Trophoblast cell (in vitro differentiated cells and primary cell): ENCODE data around the gene RINT1.

ENCODE experiments used
- DNase-seq, 2 donors: peaks; one replicate each; pipeline ENCODE4 v3.0.0-alpha.2; 2016
- H2AFZ ChIP-seq: 2 replicates; pipeline ENCODE4 v1.6.1; 2013; ENCODE audit warnings: low read length, moderate library complexity, mild to moderate bottlenecking; ENCODE audit not compliant: insufficient read depth, poor library complexity
- H2AK5ac ChIP-seq: 2 replicates; pipeline ENCODE4 v1.6.1; 2013; ENCODE audit warnings: mild to moderate bottlenecking, low read length
- H2BK120ac ChIP-seq: 2 replicates; pipeline ENCODE4 v1.6.1; 2013; ENCODE audit warnings: low read length, mild to moderate bottlenecking, moderate library complexity; ENCODE audit not compliant: insufficient read depth, poor library complexity
- H2BK12ac ChIP-seq: 2 replicates; pipeline ENCODE4 v1.6.1; 2013; ENCODE audit warnings: mild to moderate bottlenecking, low read length, moderate library complexity
- H2BK5ac ChIP-seq: 2 replicates; pipeline ENCODE4 v1.6.1; 2013; ENCODE audit warnings: low read length, low read depth, moderate library complexity, mild to moderate bottlenecking; ENCODE audit not compliant: poor library complexity
- H3K14ac ChIP-seq: 2 replicates; pipeline ENCODE4 v1.6.1; 2013; ENCODE audit warnings: mild to moderate bottlenecking, low read length
- H3K18ac ChIP-seq: 2 replicates; pipeline ENCODE4 v1.6.1; 2013; ENCODE audit warnings: mild to moderate bottlenecking, low read length
- H3K23ac ChIP-seq: 2 replicates; pipeline ENCODE4 v1.6.1; 2013; ENCODE audit warnings: low read length
- H3K27ac ChIP-seq: 2 replicates; pipeline ENCODE4 v1.5.1; 2013; ENCODE audit warnings: low read depth, mild to moderate bottlenecking, inconsistent platforms, low read length, moderate library complexity
- H3K27me3 ChIP-seq: 2 replicates; pipeline ENCODE4 v1.6.1; 2013; ENCODE audit warnings: inconsistent platforms, mild to moderate bottlenecking, low read length, moderate library complexity; ENCODE audit not compliant: insufficient read depth
- H3K36me3 ChIP-seq, 2 experiments: 1 replicate in 1 of 2; 2 replicates in 1 of 2; pipeline ENCODE4 v1.6.1; 2013; ENCODE audit warnings: low read length in 2 of 2, mild to moderate bottlenecking in 2 of 2, moderate library complexity in 1 of 2; ENCODE audit not compliant: insufficient read depth in 2 of 2, control insufficient read depth in 1 of 2
- H3K4ac ChIP-seq: 2 replicates; pipeline ENCODE4 v1.6.1; 2013; ENCODE audit warnings: low read depth, mild to moderate bottlenecking, low read length, moderate library complexity
- H3K4me1 ChIP-seq, 2 experiments: 1 replicate in 1 of 2; 2 replicates in 1 of 2; pipeline ENCODE4 v1.6.1; 2013; ENCODE audit warnings: low read length in 2 of 2, mild to moderate bottlenecking in 2 of 2, moderate library complexity in 1 of 2; ENCODE audit not compliant: insufficient read depth in 2 of 2, control insufficient read depth in 1 of 2
- H3K4me2 ChIP-seq: 2 replicates; pipeline ENCODE4 v1.6.1; 2013; ENCODE audit warnings: inconsistent platforms, mild to moderate bottlenecking, low read length, moderate library complexity
- H3K4me3 ChIP-seq: 2 replicates; pipeline ENCODE4 v1.5.1; 2013; ENCODE audit warnings: mild to moderate bottlenecking, low read depth, low read length, inconsistent platforms
- H3K79me1 ChIP-seq: one replicate; pipeline ENCODE4 v1.6.1; 2013; ENCODE audit warnings: low read length
- H3K79me2 ChIP-seq: 2 replicates; pipeline ENCODE4 v1.6.1; 2013; ENCODE audit warnings: low read length, mild to moderate bottlenecking; ENCODE audit not compliant: control insufficient read depth, insufficient read depth, poor library complexity
- H3K9ac ChIP-seq: 2 replicates; pipeline ENCODE4 v1.6.1; 2013; ENCODE audit warnings: mild to moderate bottlenecking, low read length
- H3K9me3 ChIP-seq: 2 replicates; pipeline ENCODE4 v1.6.1; 2013; ENCODE audit warnings: low read depth, mild to moderate bottlenecking, control low read depth, inconsistent platforms, low read length; ENCODE audit not compliant: insufficient read depth
- H4K12ac ChIP-seq: 2 replicates; pipeline ENCODE4 v1.6.1; 2013; ENCODE audit warnings: low read depth, mild to moderate bottlenecking, low read length, moderate library complexity
- H4K8ac ChIP-seq: 2 replicates; pipeline ENCODE4 v1.6.1; 2013; ENCODE audit warnings: low read depth, mild to moderate bottlenecking, low read length, moderate library complexity
- H4K91ac ChIP-seq: one replicate; pipeline ENCODE4 v1.6.1; 2013; ENCODE audit warnings: low read depth, mild to moderate bottlenecking, low read length, moderate library complexity
- WGBS: extraction: QIAGEN DNeasy Blood & Tissue Kit; methylation state at CpG from one replicate; pipeline ENCODE4 v1.1.7; 2013; ENCODE audit warnings: missing lambda C conversion rate; ENCODE audit not compliant: insufficient read length, insufficient coverage; ENCODE audit errors: extremely low coverage; 5-methylcytosine and 5-hydroxymethylcytosine counted together

The RINT1 gene

GRCh38 chr7:105567024-105567423, 35.0 kb downstream of the RINT1 start:
- H3K4ac ChIP-seq: no peak overlapping the region

GRCh38 chr7:105567821-105568220, 35.8 kb downstream of the RINT1 start:
- no peaks in the 10 kb centered on the region for H3K9me3 ChIP-seq
- H3K79me1 ChIP-seq: no peaks in the 10 kb centered on the region
- WGBS: no CpG with 5 or more reads among the region's 3 CpGs
- H2AK5ac ChIP-seq: no peak overlapping the region
- H2BK120ac ChIP-seq: no peak overlapping the region
- no peak overlapping the region for H2AFZ ChIP-seq
- H3K23ac ChIP-seq: no peak overlapping the region
- no peak overlapping the region for H2BK12ac ChIP-seq
- no peaks in the 10 kb centered on the region for H3K79me2 ChIP-seq
- no peak overlapping the region for H3K27ac ChIP-seq
- H3K14ac ChIP-seq: no peak overlapping the region
- H3K27me3 ChIP-seq: no peaks in the 10 kb centered on the region
- H3K4me1 ChIP-seq: no peaks in the 10 kb centered on the region
- H2BK5ac ChIP-seq: no peak overlapping the region
- no peak overlapping the region for H3K4me3 ChIP-seq
- no peak overlapping the region for H3K4me2 ChIP-seq
- H3K18ac ChIP-seq: no peak overlapping the region
- H3K36me3 ChIP-seq: peaks cover 17 to 18% of the 10 kb centered on the region in 2 experiments
- no peak overlapping the region for H4K12ac ChIP-seq
- no peak overlapping the region for H3K9ac ChIP-seq
- H4K91ac ChIP-seq: no peak overlapping the region
- H3K4ac ChIP-seq: no peak overlapping the region
- no peak for DNase-seq
- no peak overlapping the region for H4K8ac ChIP-seq

More at GRCh38 chr7:105567024-105567423, 35.0 kb downstream of the RINT1 start:
- Histone ChIP-seq H3K9ac (no peak overlapping the region), H4K8ac (no peak overlapping the region), H4K12ac (no peak overlapping the region), H3K4me3 (no peak overlapping the region), H2BK120ac (no peak overlapping the region), H3K23ac (no peak overlapping the region), H3K79me1 (no peaks in the 10 kb centered on the region), H3K27me3 (no peaks in the 10 kb centered on the region), H2AK5ac (no peak overlapping the region), H2AFZ (no peak overlapping the region), H4K91ac (no peak overlapping the region), H3K27ac (no peak overlapping the region), H3K14ac (no peak overlapping the region), H3K36me3 (peaks cover 17 to 18% of the 10 kb centered on the region in 2 experiments), H2BK12ac (no peak overlapping the region), H3K79me2 (no peaks in the 10 kb centered on the region), H3K18ac (no peak overlapping the region), H3K9me3 (no peaks in the 10 kb centered on the region), H2BK5ac (no peak overlapping the region), H3K4me2 (no peak overlapping the region), H3K4me1 (no peaks in the 10 kb centered on the region)
- no peak for DNase-seq
- no CpG with 5 or more reads among the region's 2 CpGs for WGBS

- H3K27me3 ChIP-seq: no peaks in the 10 kb centered on the region
- H3K79me2 ChIP-seq: no peaks in the 10 kb centered on the region
- H3K27ac ChIP-seq: no peak overlapping the region
- H2AK5ac ChIP-seq: no peak overlapping the region
- H3K23ac ChIP-seq: no peak overlapping the region
- H3K36me3 ChIP-seq: peaks cover 6 to 8% of the 10 kb centered on the region in 2 experiments
- H3K4me2 ChIP-seq: no peak overlapping the region
- H3K4me1 ChIP-seq: no peaks in the 10 kb centered on the region
- no peak overlapping the region for H3K14ac ChIP-seq
- H3K18ac ChIP-seq: no peak overlapping the region
- no peak overlapping the region for H4K8ac ChIP-seq
- H3K4ac ChIP-seq: no peak overlapping the region
- no peak overlapping the region for H4K91ac ChIP-seq
- H2BK5ac ChIP-seq: no peak overlapping the region
- no peak overlapping the region for H4K12ac ChIP-seq
- no peak overlapping the region for H2BK120ac ChIP-seq
- H3K4me3 ChIP-seq: no peak overlapping the region
- no peak overlapping the region for H2AFZ ChIP-seq
- H2BK12ac ChIP-seq: no peak overlapping the region
- WGBS: no CpG with 5 or more reads among the region's 2 CpGs
- H3K79me1 ChIP-seq: no peaks in the 10 kb centered on the region
- H3K9me3 ChIP-seq: no peaks in the 10 kb centered on the region
- DNase-seq: no peak
- H3K9ac ChIP-seq: no peak overlapping the region
These were observed 39.9 kb downstream of the RINT1 start for GRCh38 chr7:105571891-105572290.

GRCh38 chr7:105577251-105577650, 45.2 kb downstream of the RINT1 start:
- Histone ChIP-seq H4K8ac (no peak overlapping the region), H3K27me3 (no peaks in the 10 kb centered on the region), H3K27ac (no peak overlapping the region), H3K4me2 (no peak overlapping the region), H2AK5ac (no peak overlapping the region), H2BK120ac (no peak overlapping the region), H3K4me1 (peaks cover 2% of the 10 kb centered on the region in 2 experiments), H3K79me1 (no peaks in the 10 kb centered on the region), H3K4ac (no peak overlapping the region), H3K23ac (no peak overlapping the region), H2AFZ (no peak overlapping the region), H2BK12ac (no peak overlapping the region), H3K79me2 (no peaks in the 10 kb centered on the region), H3K9ac (no peak overlapping the region), H3K14ac (no peak overlapping the region), H3K18ac (no peak overlapping the region), H3K4me3 (no peak overlapping the region), H2BK5ac (no peak overlapping the region), H3K9me3 (peaks cover 2% of the 10 kb centered on the region), H4K91ac (no peak overlapping the region), H4K12ac (peak overlapping the region; percentile 18), H3K36me3 (no peaks in the 10 kb centered on the region)
- no peak for DNase-seq
- no CpG with 5 or more reads among the region's 1 CpG for WGBS
